OCI-LY7 (cell line): ENCODE results near the gene ATP11A. TPM values are rescaled to one million over a fixed set of nuclear protein-coding genes. Genes with fewer than 3 reads are reported as not detected.

Experiments
- BruUV-seq: library from RNA; stranded (reverse); fragments of 400-500 nt; replicated peaks from 2 replicates; lab custom pipeline; 2021; lab: Mats Ljungman, UMichigan
- CTCF ChIA-PET: fragments of 300-600 bp; sonication (Branson Sonifier 250); formaldehyde crosslinking; loops from one replicate; lab custom pipeline; 2022; ENCODE audit warnings: antibody characterized with exemption; ENCODE audit not compliant: unreplicated experiment; lab: Charles Lee
- POLR2A ChIA-PET: fragments of 300-600 bp; sonication (Branson Sonifier 250); formaldehyde crosslinking; loops from one replicate; lab custom pipeline; 2022; ENCODE audit warnings: antibody characterized with exemption; lab: Charles Lee
- DNase-seq: peaks from one replicate; pipeline ENCODE4 v3.0.0-alpha.2; 2015; ENCODE audit warnings: low spot score
- H2AFZ ChIP-seq: fragments of 200-600 bp; sonication (generic), shearing (Covaris generic); 2 replicates; pipeline ENCODE4 v1.6.1; 2014; ENCODE audit warnings: mild to moderate bottlenecking, antibody characterized with exemption, low read length, moderate library complexity
- H3K27ac ChIP-seq: fragments of 200-600 bp; sonication (generic); 2 replicates; pipeline ENCODE4 v1.5.1; 2014; ENCODE audit warnings: mixed run types, low read depth, mild to moderate bottlenecking, moderate library complexity, low read length, inconsistent platforms; ENCODE audit not compliant: poor library complexity, severe bottlenecking
- H3K36me3 ChIP-seq: fragments of 200-600 bp; sonication (generic); 2 replicates; pipeline ENCODE4 v1.6.1; 2014; ENCODE audit warnings: mild to moderate bottlenecking, antibody characterized with exemption, low read length, moderate library complexity, mixed read lengths; ENCODE audit not compliant: insufficient read depth
- H3K4me1 ChIP-seq: fragments of 200-600 bp; sonication (generic); 2 replicates; pipeline ENCODE4 v1.5.1; 2014; ENCODE audit warnings: mild to moderate bottlenecking, low read length; ENCODE audit not compliant: insufficient read depth, poor library complexity, severe bottlenecking
- H3K4me2 ChIP-seq: fragments of 200-600 bp; sonication (generic); 2 replicates; pipeline ENCODE4 v1.6.1; 2014; ENCODE audit warnings: mild to moderate bottlenecking, low read length
- H3K4me3 ChIP-seq: fragments of 200-600 bp; sonication (generic); 2 replicates; pipeline ENCODE4 v1.5.1; 2014; ENCODE audit warnings: mild to moderate bottlenecking, low read depth, low read length; ENCODE audit not compliant: poor library complexity, severe bottlenecking
- H3K79me2 ChIP-seq: fragments of 200-600 bp; sonication (generic); 2 replicates; pipeline ENCODE4 v1.6.1; 2016; ENCODE audit warnings: low read depth, mild to moderate bottlenecking, low read length, moderate library complexity, mixed read lengths; ENCODE audit not compliant: insufficient read depth
- H3K9me2 ChIP-seq: fragments of 200-600 bp; sonication (generic); 2 replicates; pipeline ENCODE4 v1.6.1; 2016; ENCODE audit warnings: mild to moderate bottlenecking, low read length, mixed read lengths; ENCODE audit not compliant: insufficient read depth
- H3K9me3 ChIP-seq: fragments of 200-600 bp; sonication (generic); 2 replicates; pipeline ENCODE4 v1.6.1; 2014; ENCODE audit warnings: mild to moderate bottlenecking, mixed run types, low read length, mixed read lengths
- H4K20me1 ChIP-seq: fragments of 200-600 bp; sonication (generic); 2 replicates; pipeline ENCODE4 v1.6.1; 2014; ENCODE audit warnings: mild to moderate bottlenecking, antibody characterized with exemption, low read length, moderate library complexity, mixed read lengths; ENCODE audit not compliant: insufficient read depth
- EZH2phosphoT487 ChIP-seq: fragments of 200-600 bp; sonication (generic); IDR thresholded peaks from 2 replicates; pipeline ENCODE4 v1.6.1; 2018; ENCODE audit warnings: low read depth, borderline replicate concordance, mild to moderate bottlenecking, mixed run types, antibody characterized with exemption, low read length, moderate library complexity, mixed read lengths
- intact Hi-C: fragments of 100-400 bp; cut with micrococcal nuclease; formaldehyde crosslinking; loops from one replicate; pipeline ENCODE4 v1.10.0; 2022; ENCODE audit not compliant: unreplicated experiment
- total RNA-seq, 2 experiments: library from RNA; depleted of rRNA in 1 of 2; stranded (reverse); fragments of >200 nt in 1 of 2; shearing (Covaris generic) in 1 of 2; gene quantifications; 2 replicates each; pipeline ENCODE4 v1.2.3, GENCODE V29; 2014 to 2022
- TF ChIP-seq, protein P1 (sequence below): fragments of 200-600 bp; sonication (generic); conservative IDR thresholded peaks from 2 replicates; pipeline ENCODE4 v1.5.1; 2014; ENCODE audit warnings: mild to moderate bottlenecking, antibody characterized with exemption, low read length, moderate library complexity, mixed read lengths

The ATP11A gene
- total RNA-seq, 2 experiments from 2014 or later = 8.8 to 23.1 TPM

DNA sequence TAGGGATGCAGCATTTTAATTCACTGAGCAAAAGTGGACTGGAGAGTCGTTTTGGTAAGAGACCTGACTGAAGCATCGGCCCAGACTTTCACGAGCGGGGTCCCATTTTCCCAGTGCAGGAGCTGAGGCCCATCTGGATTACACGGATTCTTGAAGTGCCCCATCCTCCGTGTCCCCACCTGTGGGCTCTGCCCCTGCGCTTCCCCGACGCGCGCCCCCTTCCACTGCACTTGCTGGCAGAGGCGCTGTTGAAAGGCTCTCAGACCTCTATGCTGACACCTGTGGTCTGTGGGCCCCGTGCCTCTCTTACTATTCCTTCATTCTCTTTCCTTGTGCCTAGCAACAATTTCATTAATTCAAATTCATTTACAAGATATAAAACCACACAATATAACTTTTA is 228.9 kb downstream of the ATP11A start:
- CTCF ChIA-PET = no interaction called here

DNA sequence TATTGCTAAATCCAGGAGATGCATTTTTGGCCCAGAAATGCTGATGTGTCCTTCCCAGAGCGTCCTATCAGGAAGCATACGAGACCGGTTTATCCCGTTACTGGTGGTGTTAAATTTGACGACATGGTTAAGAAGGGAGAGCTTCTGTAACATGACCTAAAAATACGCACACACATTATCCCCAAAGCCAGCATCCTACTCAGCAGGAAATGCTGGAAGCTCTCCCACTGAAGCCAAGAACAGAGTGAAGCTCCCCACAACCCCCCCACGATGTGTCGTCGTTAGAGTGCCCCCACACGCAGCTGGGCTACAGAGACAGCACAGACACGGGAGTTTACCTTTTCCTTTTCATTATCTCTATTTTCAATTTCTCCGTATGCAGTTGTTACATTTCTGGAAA is 234.1 kb downstream of the ATP11A start:
- DNase-seq = no peak
- Histone ChIP-seq H3K4me2 (no peak overlapping the region), H4K20me1 (no peaks in the 10 kb centered on the region), H3K4me1 (no peaks in the 10 kb centered on the region), H3K9me3 (no peaks in the 10 kb centered on the region), H3K4me3 (no peak overlapping the region), H2AFZ (no peak overlapping the region), H3K79me2 (no peaks in the 10 kb centered on the region), H3K36me3 (no peaks in the 10 kb centered on the region), H3K9me2 (no peaks in the 10 kb centered on the region), H3K27ac (no peak overlapping the region)
- POLR2A ChIA-PET = no interaction called here
- no TSS peak for BruUV-seq
- CTCF ChIA-PET = no interaction called here
- intact Hi-C loops = no loop called here
- no peak for TF ChIP-seq EZH2phosphoT487
- TF ChIP-seq, protein P1, sequence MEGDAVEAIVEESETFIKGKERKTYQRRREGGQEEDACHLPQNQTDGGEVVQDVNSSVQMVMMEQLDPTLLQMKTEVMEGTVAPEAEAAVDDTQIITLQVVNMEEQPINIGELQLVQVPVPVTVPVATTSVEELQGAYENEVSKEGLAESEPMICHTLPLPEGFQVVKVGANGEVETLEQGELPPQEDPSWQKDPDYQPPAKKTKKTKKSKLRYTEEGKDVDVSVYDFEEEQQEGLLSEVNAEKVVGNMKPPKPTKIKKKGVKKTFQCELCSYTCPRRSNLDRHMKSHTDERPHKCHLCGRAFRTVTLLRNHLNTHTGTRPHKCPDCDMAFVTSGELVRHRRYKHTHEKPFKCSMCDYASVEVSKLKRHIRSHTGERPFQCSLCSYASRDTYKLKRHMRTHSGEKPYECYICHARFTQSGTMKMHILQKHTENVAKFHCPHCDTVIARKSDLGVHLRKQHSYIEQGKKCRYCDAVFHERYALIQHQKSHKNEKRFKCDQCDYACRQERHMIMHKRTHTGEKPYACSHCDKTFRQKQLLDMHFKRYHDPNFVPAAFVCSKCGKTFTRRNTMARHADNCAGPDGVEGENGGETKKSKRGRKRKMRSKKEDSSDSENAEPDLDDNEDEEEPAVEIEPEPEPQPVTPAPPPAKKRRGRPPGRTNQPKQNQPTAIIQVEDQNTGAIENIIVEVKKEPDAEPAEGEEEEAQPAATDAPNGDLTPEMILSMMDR = no peak

More for the DNA sequence above, 228.9 kb downstream of the ATP11A start:
- TF ChIP-seq EZH2phosphoT487 = no peak
- TF ChIP-seq, protein P1 = no peak
- H3K9me3 ChIP-seq = no peaks in the 10 kb centered on the region
- POLR2A ChIA-PET = no interaction called here
- H3K9me2 ChIP-seq = no peaks in the 10 kb centered on the region
- H3K4me2 ChIP-seq = no peak overlapping the region
- H2AFZ ChIP-seq = no peak overlapping the region
- H3K36me3 ChIP-seq = no peaks in the 10 kb centered on the region
- no peak overlapping the region for H3K27ac ChIP-seq
- no TSS peak for BruUV-seq
- H3K79me2 ChIP-seq = no peaks in the 10 kb centered on the region
- no peaks in the 10 kb centered on the region for H3K4me1 ChIP-seq
- no peaks in the 10 kb centered on the region for H4K20me1 ChIP-seq
- H3K4me3 ChIP-seq = no peak overlapping the region
- intact Hi-C loops = no loop called here
- DNase-seq = no peak

DNA sequence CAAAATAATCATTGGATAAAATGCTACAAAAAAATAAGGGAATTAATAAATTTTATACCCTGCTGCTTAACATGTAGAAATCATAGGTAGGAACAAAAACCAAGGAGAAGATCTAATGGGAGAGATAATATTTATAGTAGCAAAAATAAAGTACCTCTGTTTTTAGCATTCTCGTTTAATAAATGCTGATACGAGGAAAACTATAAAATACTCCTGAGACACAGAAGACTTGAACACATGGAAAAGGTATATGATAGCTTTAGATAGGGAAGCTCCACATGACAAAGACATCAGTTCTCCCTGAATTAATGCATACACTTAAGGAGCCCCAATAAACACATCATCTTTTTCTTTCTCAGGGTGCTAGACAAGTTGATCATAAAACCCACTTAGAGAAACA is 234.5 kb downstream of the ATP11A start:
- H3K4me1 ChIP-seq = no peaks in the 10 kb centered on the region
- TF ChIP-seq EZH2phosphoT487 = no peak
- TF ChIP-seq, protein P1 = no peak
- POLR2A ChIA-PET = no interaction called here
- no peak overlapping the region for H2AFZ ChIP-seq
- intact Hi-C loops = no loop called here
- no peaks in the 10 kb centered on the region for H4K20me1 ChIP-seq
- H3K9me3 ChIP-seq = no peaks in the 10 kb centered on the region
- no peak for DNase-seq
- BruUV-seq = no TSS peak
- no peak overlapping the region for H3K4me3 ChIP-seq
- no peak overlapping the region for H3K4me2 ChIP-seq
- CTCF ChIA-PET = no interaction called here
- H3K9me2 ChIP-seq = no peaks in the 10 kb centered on the region
- H3K79me2 ChIP-seq = no peaks in the 10 kb centered on the region
- no peak overlapping the region for H3K27ac ChIP-seq
- no peaks in the 10 kb centered on the region for H3K36me3 ChIP-seq
